ENCODE measurements around the gene DISP2.

The DISP2 gene

GRCh38 chr15:40329804-40330203, 28.2 kb upstream of the DISP2 start:
- no peak for DNase-seq

GRCh38 chr15:40330368-40330836, 27.6 kb upstream of the DISP2 start:
- DNase-seq, result peak; percentile 80

GRCh38 chr15:40331026-40331425, 27.0 kb upstream of the DISP2 start:
- DNase-seq, result no peak

- DNase-seq, result no peak
Observed at GRCh38 chr15:40331637-40332036, 26.4 kb upstream of the DISP2 start.

- peak; percentile 42 for DNase-seq
Observed at GRCh38 chr15:40332113-40332781, 25.8 kb upstream of the DISP2 start.

GRCh38 chr15:40333922-40334492, 24.0 kb upstream of the DISP2 start:
- peak; percentile 96 for DNase-seq

GRCh38 chr15:40334541-40334940, 23.5 kb upstream of the DISP2 start:
- no peak for DNase-seq

- DNase-seq, result peak; percentile 32
Observed at GRCh38 chr15:40334941-40335795, 22.9 kb upstream of the DISP2 start.

- DNase-seq, result no peak
Observed at GRCh38 chr15:40335938-40336743, 21.9 kb upstream of the DISP2 start.

- DNase-seq, result peak; percentile 36
Observed at GRCh38 chr15:40336744-40337122, 21.3 kb upstream of the DISP2 start.

- no peak for DNase-seq
Observed at GRCh38 chr15:40337597-40337996, 20.4 kb upstream of the DISP2 start.

- DNase-seq, result peak; percentile 84
Observed at GRCh38 chr15:40338041-40338657, 19.9 kb upstream of the DISP2 start.

GRCh38 chr15:40338921-40339620, 18.9 kb upstream of the DISP2 start:
- no peak for DNase-seq

GRCh38 chr15:40339621-40339945, 18.4 kb upstream of the DISP2 start:
- DNase-seq, result no peak

- no peak for DNase-seq
Observed at GRCh38 chr15:40340038-40340739, 17.8 kb upstream of the DISP2 start.

GRCh38 chr15:40340740-40341400, 17.1 kb upstream of the DISP2 start, which contains the start of gene CCDC9B:
TSS of gene CCDC9B (minus strand) at chr15:40340939. CDS start at chr15:40340819, 120 bp downstream.
- peak; percentile 65 for DNase-seq

GRCh38 chr15:40342416-40343320, 15.4 kb upstream of the DISP2 start:
- no peak for DNase-seq

- peak; percentile 71 for DNase-seq
Observed at GRCh38 chr15:40343512-40343911, 14.5 kb upstream of the DISP2 start.

GRCh38 chr15:40344217-40344616, 13.8 kb upstream of the DISP2 start:
- DNase-seq, result no peak
